ENCODE data around the gene FHOD3. TPM values are rescaled to one million over a fixed set of nuclear protein-coding genes. Genes with fewer than 3 reads are reported as not detected.

FHOD3 gene
- total RNA-seq, 1 experiment from 2014 or later, result 18.1 TPM

- Histone ChIP-seq H3K4me3 (ENCODE audit: low read length) (no peak overlapping the region), H3K27ac (ENCODE audit: low read length) (peak overlapping the region; percentile 39), H3K36me3 (ENCODE audit: low read depth, low read length) (0 out of 2 replicates have a peak, but pooled peaks cover 3% of the 10 kb centered on the region), H3K9me3 (ENCODE audit: low read length) (no peaks in the 10 kb centered on the region), H3K27me3 (ENCODE audit: low read length) (no peaks in the 10 kb centered on the region), H3K9ac (ENCODE audit: low read length) (no peak overlapping the region), H3K4me2 (ENCODE audit: low read length) (peak overlapping the region; percentile 13; the same call in 1 of the 2 replicates), H3K79me2 (ENCODE audit: low read length) (no peaks in the 10 kb centered on the region), H4K20me1 (ENCODE audit: low read length) (no peaks in the 10 kb centered on the region), H3K4me1 (ENCODE audit: insufficient read depth, low read length) (peaks cover 14% of the 10 kb centered on the region; the same call in 1 of the 2 replicates), H3F3A (ENCODE audit: low read length, unreplicated experiment) (no peaks in the 10 kb centered on the region), H3K9me2 (replicated peaks; ENCODE audit: low read length) (no peaks in the 10 kb centered on the region), H2AFZ (ENCODE audit: low read length) (no peak overlapping the region)
- DNase-seq, result peak; percentile 44
- peak; percentile 94 for ATAC-seq
- no TSS peak for BruUV-seq (replicated peaks)
- intact Hi-C loops (cut with micrococcal nuclease), result no loop called here
- POLR2A ChIA-PET (ENCODE audit: unreplicated experiment), result no interaction called here
- no peak for TF ChIP-seq EZH2phosphoT487 (IDR thresholded peaks at IDR 0.05; ENCODE audit: borderline replicate concordance, low read length)
- TF ChIP-seq CTCF (conservative IDR thresholded peaks at IDR 0.05; ENCODE audit: low read depth, low read length), result no peak
- TF ChIP-seq EZH2 (IDR thresholded peaks at IDR 0.05; ENCODE audit: low read length, unreplicated experiment), result no peak
- CTCF ChIA-PET, result no interaction called here
Observed at GRCh38 chr18:36580874-36581750, 283.6 kb downstream of the FHOD3 start.

GRCh38 chr18:36582988-36583745, 285.7 kb downstream of the FHOD3 start:
- POLR2A ChIA-PET (ENCODE audit: unreplicated experiment), result no interaction called here
- no peak for DNase-seq
- no peaks in the 10 kb centered on the region for H3F3A ChIP-seq (ENCODE audit: low read length, unreplicated experiment)
- H3K36me3 ChIP-seq (ENCODE audit: low read depth, low read length), result no peaks in the 10 kb centered on the region
- no peak for ATAC-seq
- H4K20me1 ChIP-seq (ENCODE audit: low read length), result no peaks in the 10 kb centered on the region
- H3K27me3 ChIP-seq (ENCODE audit: low read length), result no peaks in the 10 kb centered on the region
- H3K79me2 ChIP-seq (ENCODE audit: low read length), result no peaks in the 10 kb centered on the region
- peaks cover 14% of the 10 kb centered on the region; the same call in 1 of the 2 replicates for H3K4me1 ChIP-seq (ENCODE audit: insufficient read depth, low read length)
- TF ChIP-seq EZH2phosphoT487 (IDR thresholded peaks at IDR 0.05; ENCODE audit: borderline replicate concordance, low read length) (no peak), EZH2 (IDR thresholded peaks at IDR 0.05; ENCODE audit: low read length, unreplicated experiment) (no peak), CTCF (conservative IDR thresholded peaks at IDR 0.05; ENCODE audit: low read depth, low read length) (no peak)
- intact Hi-C loops (cut with micrococcal nuclease), result no loop called here
- H3K9me3 ChIP-seq (ENCODE audit: low read length), result no peaks in the 10 kb centered on the region
- H3K4me2 ChIP-seq (ENCODE audit: low read length), result no peak overlapping the region
- BruUV-seq (replicated peaks), result no TSS peak
- H3K27ac ChIP-seq (ENCODE audit: low read length), result no peak overlapping the region
- H3K9me2 ChIP-seq (replicated peaks; ENCODE audit: low read length), result no peaks in the 10 kb centered on the region
- no peak overlapping the region for H3K9ac ChIP-seq (ENCODE audit: low read length)
- CTCF ChIA-PET, result no interaction called here
- H2AFZ ChIP-seq (ENCODE audit: low read length), result no peak overlapping the region
- no peak overlapping the region for H3K4me3 ChIP-seq (ENCODE audit: low read length)
